Progenitor cell of endocrine pancreas (in vitro differentiated cells): ENCODE measurements around the gene CHD5. TPM values are rescaled to one million over a fixed set of nuclear protein-coding genes. Genes with fewer than 3 reads are reported as not detected.

Experiments
- DNase-seq: peaks from one replicate; pipeline ENCODE4 v3.0.0; 2021; ENCODE audit warnings: low spot score; ENCODE audit not compliant: unreplicated experiment
- H3K27ac Mint-ChIP-seq: 2 replicates; pipeline ENCODE4 v1.8.0; 2021; ENCODE audit warnings: mild to moderate bottlenecking, moderate library complexity, mixed read lengths
- H3K27me3 Mint-ChIP-seq: 2 replicates; pipeline ENCODE4 v1.8.0; 2021; ENCODE audit warnings: mixed read lengths
- H3K36me3 Mint-ChIP-seq: 2 replicates; pipeline ENCODE4 v1.8.0; 2022; ENCODE audit warnings: mixed read lengths; ENCODE audit not compliant: insufficient read depth
- H3K4me1 Mint-ChIP-seq: 2 replicates; pipeline ENCODE4 v1.8.0; 2021; ENCODE audit warnings: low read depth, mixed read lengths
- H3K4me3 Mint-ChIP-seq: 2 replicates; pipeline ENCODE4 v1.8.0; 2021; ENCODE audit warnings: low read depth, mild to moderate bottlenecking, moderate library complexity, mixed read lengths
- H3K9me3 Mint-ChIP-seq: 2 replicates; pipeline ENCODE4 v1.8.0; 2021; ENCODE audit warnings: low read depth, mixed read lengths
- total RNA-seq: library from RNA; stranded (reverse); gene quantifications from 2 replicates; pipeline ENCODE4 v1.2.1, GENCODE V29; 2021
- TF ChIP-seq, protein P1 (sequence below): fragments of 200-600 bp; sonication (generic); IDR thresholded peaks from one replicate; pipeline ENCODE4 v1.5.0; 2021; ENCODE audit warnings: antibody characterized with exemption, mild to moderate bottlenecking; ENCODE audit not compliant: unreplicated experiment

CHD5 gene
- total RNA-seq, 1 donor from 2014 or later, result 0.77 TPM

DNA sequence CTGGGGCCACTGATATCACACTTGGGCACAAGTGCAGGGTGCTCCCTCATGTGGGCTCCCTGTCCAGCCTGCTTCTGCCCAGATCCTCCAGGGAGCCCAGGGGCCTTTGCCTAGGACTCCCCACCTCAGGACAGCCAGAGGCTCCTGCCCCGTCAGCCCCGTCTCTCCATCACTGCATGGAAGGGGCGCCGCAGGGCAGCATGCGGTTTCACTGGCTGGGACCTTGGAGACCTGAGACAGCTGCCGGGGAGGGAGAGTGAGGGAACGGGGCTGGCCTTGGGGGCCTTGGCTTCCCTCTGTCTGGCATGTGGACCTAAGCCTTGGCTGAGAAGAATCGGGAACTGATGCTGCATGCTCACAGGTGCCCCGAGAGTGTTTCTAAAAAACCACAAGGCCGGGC is 87.9 kb downstream of the CHD5 start:
- Mint-ChIP-seq H3K9me3 (no peaks in the 10 kb centered on the region), H3K27me3 (no peaks in the 10 kb centered on the region), H3K4me3 (no peak overlapping the region), H3K36me3 (no peaks in the 10 kb centered on the region), H3K27ac (no peak overlapping the region), H3K4me1 (no peaks in the 10 kb centered on the region)
- no peak for DNase-seq
- TF ChIP-seq, protein P1, sequence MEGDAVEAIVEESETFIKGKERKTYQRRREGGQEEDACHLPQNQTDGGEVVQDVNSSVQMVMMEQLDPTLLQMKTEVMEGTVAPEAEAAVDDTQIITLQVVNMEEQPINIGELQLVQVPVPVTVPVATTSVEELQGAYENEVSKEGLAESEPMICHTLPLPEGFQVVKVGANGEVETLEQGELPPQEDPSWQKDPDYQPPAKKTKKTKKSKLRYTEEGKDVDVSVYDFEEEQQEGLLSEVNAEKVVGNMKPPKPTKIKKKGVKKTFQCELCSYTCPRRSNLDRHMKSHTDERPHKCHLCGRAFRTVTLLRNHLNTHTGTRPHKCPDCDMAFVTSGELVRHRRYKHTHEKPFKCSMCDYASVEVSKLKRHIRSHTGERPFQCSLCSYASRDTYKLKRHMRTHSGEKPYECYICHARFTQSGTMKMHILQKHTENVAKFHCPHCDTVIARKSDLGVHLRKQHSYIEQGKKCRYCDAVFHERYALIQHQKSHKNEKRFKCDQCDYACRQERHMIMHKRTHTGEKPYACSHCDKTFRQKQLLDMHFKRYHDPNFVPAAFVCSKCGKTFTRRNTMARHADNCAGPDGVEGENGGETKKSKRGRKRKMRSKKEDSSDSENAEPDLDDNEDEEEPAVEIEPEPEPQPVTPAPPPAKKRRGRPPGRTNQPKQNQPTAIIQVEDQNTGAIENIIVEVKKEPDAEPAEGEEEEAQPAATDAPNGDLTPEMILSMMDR, result no peak

DNA sequence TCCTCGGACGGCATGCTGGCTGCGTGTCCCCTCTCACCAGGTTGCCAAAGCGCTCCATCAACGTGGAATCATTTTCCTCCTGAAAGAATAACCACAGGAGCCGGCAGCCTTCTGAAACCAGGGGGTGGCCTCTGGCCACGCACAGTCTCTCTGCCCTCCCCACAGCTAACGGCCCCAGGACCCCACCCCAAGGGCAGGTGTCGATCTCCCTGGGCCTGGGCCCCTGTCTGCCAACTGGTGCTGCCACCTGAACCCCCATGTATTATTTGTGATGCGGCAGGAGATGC is 88.4 kb downstream of the CHD5 start:
- Mint-ChIP-seq H3K9me3 (no peaks in the 10 kb centered on the region), H3K4me1 (no peaks in the 10 kb centered on the region), H3K27me3 (no peaks in the 10 kb centered on the region), H3K27ac (no peak overlapping the region), H3K4me3 (no peak overlapping the region), H3K36me3 (no peaks in the 10 kb centered on the region)
- DNase-seq, result no peak
- TF ChIP-seq, protein P1, result no peak

DNA sequence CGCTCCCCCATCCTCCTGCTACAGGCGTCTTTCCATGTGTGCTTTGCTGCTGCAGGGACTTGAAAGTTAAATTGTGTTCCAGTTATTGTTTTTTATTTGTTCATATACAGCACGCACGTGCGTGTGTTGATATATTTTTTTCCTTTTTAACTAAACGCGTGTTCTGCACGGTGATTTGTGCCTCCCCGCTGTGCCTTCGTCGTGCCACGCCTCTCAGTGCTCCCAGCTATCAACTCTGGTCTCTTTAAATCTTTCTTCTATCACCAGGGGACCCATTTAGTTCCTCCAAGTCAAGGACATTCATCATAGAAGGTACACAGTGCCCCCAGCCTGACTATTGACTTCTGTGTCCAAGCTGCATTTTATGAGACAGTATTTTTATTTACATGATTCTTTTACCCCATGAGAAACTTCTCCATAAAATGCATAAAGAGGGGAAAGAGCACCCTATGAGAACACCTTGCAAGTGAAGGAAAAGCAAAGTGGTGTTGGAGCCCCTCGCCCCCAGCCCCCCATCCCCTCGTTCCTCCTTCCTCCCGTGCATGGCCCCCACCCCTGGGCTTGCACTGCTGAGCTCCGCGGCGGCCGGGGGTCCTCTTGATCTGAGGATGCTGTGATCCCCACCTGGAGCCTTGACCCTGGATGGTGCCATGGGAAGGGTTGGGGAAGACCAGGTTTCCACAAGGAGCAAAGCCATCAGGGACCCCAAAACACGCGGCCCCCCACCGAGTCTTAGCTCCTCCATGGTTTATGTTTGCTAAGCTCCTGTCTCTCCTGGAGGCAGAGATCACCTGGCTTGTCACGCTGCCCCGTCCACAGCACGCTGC is 88.9 kb downstream of the CHD5 start:
- Mint-ChIP-seq H3K4me3 (no peak overlapping the region), H3K9me3 (no peaks in the 10 kb centered on the region), H3K27ac (no peak overlapping the region), H3K4me1 (no peaks in the 10 kb centered on the region), H3K27me3 (no peaks in the 10 kb centered on the region), H3K36me3 (no peaks in the 10 kb centered on the region)
- TF ChIP-seq, protein P1, result no peak
- no peak for DNase-seq

DNA sequence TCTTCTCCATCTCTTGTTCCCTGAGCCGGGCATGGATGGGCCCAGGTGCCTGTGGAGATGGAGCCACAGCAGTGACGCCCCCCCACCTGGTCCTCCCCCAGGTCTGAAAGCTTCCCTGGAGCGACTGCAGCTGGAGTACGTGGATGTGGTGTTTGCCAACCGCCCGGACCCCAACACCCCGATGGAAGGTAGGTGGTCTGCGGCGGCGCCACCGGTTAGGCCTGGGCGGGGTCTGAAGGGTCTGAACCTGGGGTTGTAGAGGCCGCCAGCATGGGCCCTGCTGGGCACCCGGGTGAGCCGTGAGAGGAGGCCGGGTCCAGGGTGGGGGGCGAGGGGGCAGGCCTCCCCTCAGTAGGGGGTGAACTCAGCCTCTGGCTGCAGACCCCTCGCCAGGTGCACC is 89.8 kb downstream of the CHD5 start:
- TF ChIP-seq, protein P1, result no peak
- DNase-seq, result no peak
- no peak overlapping the region for H3K4me3 Mint-ChIP-seq
- H3K4me1 Mint-ChIP-seq, result no peaks in the 10 kb centered on the region
- H3K27me3 Mint-ChIP-seq, result no peaks in the 10 kb centered on the region
- H3K27ac Mint-ChIP-seq, result no peak overlapping the region
- H3K9me3 Mint-ChIP-seq, result no peaks in the 10 kb centered on the region
- no peaks in the 10 kb centered on the region for H3K36me3 Mint-ChIP-seq

DNA sequence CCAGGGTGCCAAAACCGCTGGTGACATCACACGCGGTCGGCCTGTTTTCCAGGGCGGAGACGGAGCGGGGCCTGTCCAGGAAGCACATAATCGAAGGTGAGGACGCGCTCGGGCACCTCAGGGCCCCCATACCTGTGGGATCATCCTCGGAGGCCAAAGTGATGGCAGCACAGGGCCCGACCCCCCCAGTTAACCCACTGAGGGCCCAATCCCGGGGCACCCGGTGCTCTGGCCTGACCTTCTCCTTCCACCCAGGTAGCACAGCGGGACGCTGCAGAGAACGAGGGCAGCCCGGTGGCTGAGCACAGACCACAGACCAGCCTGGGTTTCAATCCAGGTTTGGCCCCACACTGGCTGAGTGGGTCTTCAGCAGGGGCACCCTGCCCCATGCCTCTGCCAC is 91.2 kb downstream of the CHD5 start:
- Mint-ChIP-seq H3K4me1 (no peaks in the 10 kb centered on the region), H3K27ac (no peak overlapping the region), H3K9me3 (no peaks in the 10 kb centered on the region), H3K36me3 (no peaks in the 10 kb centered on the region), H3K4me3 (no peak overlapping the region), H3K27me3 (no peaks in the 10 kb centered on the region)
- no peak for DNase-seq
- TF ChIP-seq, protein P1, result no peak
